Sigmoid colon (tissue), 3 donors: ENCODE results near the gene CDON.

Source experiments
- POLR2A ChIP-seq, 2 donors: fragments of 450-650 bp; IDR thresholded peaks; one replicate each; pipeline ENCODE4 v1.6.1; 2016; ENCODE audit warnings: antibody characterized with exemption in 2 of 2, mild to moderate bottlenecking in 2 of 2, moderate library complexity in 2 of 2
- TF ChIP-seq, protein P1 (sequence below), 4 experiments: fragments of 450-650 bp in 3 of 4; fragments of 200-600 bp in 1 of 4; IDR thresholded peaks; one replicate each; pipeline ENCODE4 v1.5.1; 2016 to 2019; ENCODE audit warnings: antibody characterized with exemption in 4 of 4, mild to moderate bottlenecking in 3 of 4, moderate library complexity in 2 of 4

- TF ChIP-seq, protein P1, sequence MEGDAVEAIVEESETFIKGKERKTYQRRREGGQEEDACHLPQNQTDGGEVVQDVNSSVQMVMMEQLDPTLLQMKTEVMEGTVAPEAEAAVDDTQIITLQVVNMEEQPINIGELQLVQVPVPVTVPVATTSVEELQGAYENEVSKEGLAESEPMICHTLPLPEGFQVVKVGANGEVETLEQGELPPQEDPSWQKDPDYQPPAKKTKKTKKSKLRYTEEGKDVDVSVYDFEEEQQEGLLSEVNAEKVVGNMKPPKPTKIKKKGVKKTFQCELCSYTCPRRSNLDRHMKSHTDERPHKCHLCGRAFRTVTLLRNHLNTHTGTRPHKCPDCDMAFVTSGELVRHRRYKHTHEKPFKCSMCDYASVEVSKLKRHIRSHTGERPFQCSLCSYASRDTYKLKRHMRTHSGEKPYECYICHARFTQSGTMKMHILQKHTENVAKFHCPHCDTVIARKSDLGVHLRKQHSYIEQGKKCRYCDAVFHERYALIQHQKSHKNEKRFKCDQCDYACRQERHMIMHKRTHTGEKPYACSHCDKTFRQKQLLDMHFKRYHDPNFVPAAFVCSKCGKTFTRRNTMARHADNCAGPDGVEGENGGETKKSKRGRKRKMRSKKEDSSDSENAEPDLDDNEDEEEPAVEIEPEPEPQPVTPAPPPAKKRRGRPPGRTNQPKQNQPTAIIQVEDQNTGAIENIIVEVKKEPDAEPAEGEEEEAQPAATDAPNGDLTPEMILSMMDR (IDR thresholded peaks at IDR 0.05): no peak
- TF ChIP-seq POLR2A (IDR thresholded peaks at IDR 0.05): no peak
Measured at GRCh38 chr11:126090452-126090851, 27.8 kb upstream of the CDON start.
